Upper lobe of left lung (tissue), 4 donors: Measurements from ENCODE around the gene USP3.

Experiments
- CTCF ChIP-seq, 6 experiments: fragments of 450-650 bp in 4 of 6; fragments of 200-600 bp in 2 of 6; sonication (generic) in 2 of 6; IDR thresholded peaks; one replicate each; pipeline ENCODE4 v1.5.1; 2016 to 2019; ENCODE audit warnings: antibody characterized with exemption in 6 of 6
- POLR2A ChIP-seq, 4 donors: fragments of 450-650 bp; IDR thresholded peaks; one replicate each; pipeline ENCODE4 v1.5.1; 2016 to 2017; ENCODE audit warnings: antibody characterized with exemption in 4 of 4, mild to moderate bottlenecking in 2 of 4
- POLR2AphosphoS5 ChIP-seq, 2 donors: sonication (generic); formaldehyde crosslinking; IDR thresholded peaks; one replicate each; pipeline ENCODE4 v1.5.1; 2017; ENCODE audit warnings: antibody characterized with exemption in 2 of 2

- TF ChIP-seq CTCF (IDR thresholded peaks at IDR 0.05) (peak; percentile 58 to 80 (median 66)), POLR2A (IDR thresholded peaks at IDR 0.05) (no peak), POLR2AphosphoS5 (IDR thresholded peaks at IDR 0.05) (no peak)
Measured at GRCh38 chr15:63466378-63467192, 37.8 kb upstream of the USP3 start.
